IMR-90 (cell line): ENCODE results near the gene CDKL5. TPM values are rescaled to one million over a fixed set of nuclear protein-coding genes. Genes with fewer than 3 reads are reported as not detected.

Experiments used
- ATAC-seq: fragments of 200-7000 bp; cut with Tn5 transposase; 2 replicates; pipeline ENCODE4 v1.9.1; 2020; ENCODE audit warnings: low read depth, mild to moderate bottlenecking, moderate library complexity
- BruUV-seq: library from RNA; stranded (reverse); fragments of 400-500 nt; replicated peaks from 2 replicates; lab custom pipeline; 2021; lab: Mats Ljungman, UMichigan
- CTCF ChIA-PET: fragments of 300-600 bp; formaldehyde crosslinking; extraction: SDS; loops from one replicate; lab custom pipeline; 2021; ENCODE audit warnings: antibody characterized with exemption; lab: Yijun Ruan, JAX
- POLR2A ChIA-PET: fragments of 300-600 bp; sonication (Branson Sonifier 250); formaldehyde crosslinking; loops from one replicate; lab custom pipeline; 2022; ENCODE audit warnings: antibody characterized with exemption; ENCODE audit not compliant: unreplicated experiment; lab: Charles Lee
- DNase-seq: peaks from one replicate; pipeline ENCODE4 v3.0.0; 2013
- H2AFZ ChIP-seq: replicated peaks from 2 replicates; pipeline ENCODE3; 2013; ENCODE audit warnings: low read length, mild to moderate bottlenecking; ENCODE audit not compliant: poor library complexity
- H2AK5ac ChIP-seq: 2 replicates; pipeline ENCODE4 v1.6.1; 2013; ENCODE audit warnings: low read depth, low read length, inconsistent platforms
- H2AK9ac ChIP-seq: replicated peaks from 2 replicates; pipeline ENCODE3; 2013; ENCODE audit warnings: mild to moderate bottlenecking, low read depth, low read length, moderate library complexity; ENCODE audit not compliant: poor library complexity
- H2BK120ac ChIP-seq: 2 replicates; pipeline ENCODE4 v1.6.1; 2013; ENCODE audit warnings: low read depth, low read length, inconsistent platforms
- H2BK15ac ChIP-seq: 3 replicates; pipeline ENCODE4 v1.6.1; 2013; ENCODE audit warnings: low read depth, low read length, inconsistent platforms
- H2BK20ac ChIP-seq: 2 replicates; pipeline ENCODE4 v1.6.1; 2013; ENCODE audit warnings: low read depth, mild to moderate bottlenecking, inconsistent platforms, low read length, moderate library complexity
- H2BK5ac ChIP-seq: 2 replicates; pipeline ENCODE4 v1.6.1; 2013; ENCODE audit warnings: mild to moderate bottlenecking, low read depth, low read length, inconsistent platforms; ENCODE audit not compliant: poor library complexity, severe bottlenecking
- H3K14ac ChIP-seq: replicated peaks from 2 replicates; pipeline ENCODE4 v1.6.1; 2013; ENCODE audit warnings: low read depth, low read length, inconsistent platforms
- H3K18ac ChIP-seq: 2 replicates; pipeline ENCODE4 v1.6.1; 2013; ENCODE audit warnings: low read depth, low read length, control low read depth
- H3K23ac ChIP-seq: 2 replicates; pipeline ENCODE4 v1.6.1; 2013; ENCODE audit warnings: low read depth, low read length, inconsistent platforms
- H3K27ac ChIP-seq: 2 replicates; pipeline ENCODE4 v1.5.1; 2013; ENCODE audit warnings: mild to moderate bottlenecking, control low read depth, low read length; ENCODE audit not compliant: insufficient read depth
- H3K27me3 ChIP-seq: 2 replicates; pipeline ENCODE4 v1.6.1; 2013; ENCODE audit warnings: low read length; ENCODE audit not compliant: control insufficient read depth, insufficient read depth
- H3K36me3 ChIP-seq: 2 replicates; pipeline ENCODE4 v1.6.1; 2013; ENCODE audit warnings: low read length, mixed read lengths; ENCODE audit not compliant: control insufficient read depth, insufficient read depth
- H3K4ac ChIP-seq: 2 replicates; pipeline ENCODE4 v1.6.1; 2013; ENCODE audit warnings: low read depth, low read length, inconsistent platforms
- H3K4me1 ChIP-seq: 2 replicates; pipeline ENCODE4 v1.6.1; 2013; ENCODE audit warnings: low read length, mixed read lengths; ENCODE audit not compliant: control insufficient read depth, insufficient read depth
- H3K4me2 ChIP-seq: 2 replicates; pipeline ENCODE4 v1.6.1; 2013; ENCODE audit warnings: low read depth, mild to moderate bottlenecking, control low read depth, low read length, moderate library complexity
- H3K4me3 ChIP-seq: 2 replicates; pipeline ENCODE4 v1.5.1; 2013; ENCODE audit warnings: low read depth, mild to moderate bottlenecking, control low read depth, low read length, moderate library complexity; ENCODE audit not compliant: insufficient read depth
- H3K56ac ChIP-seq: 2 replicates; pipeline ENCODE4 v1.6.1; 2013; ENCODE audit warnings: low read length, inconsistent platforms; ENCODE audit not compliant: insufficient read depth; ENCODE audit errors: extremely low read depth
- H3K79me1 ChIP-seq, 2 experiments: 2 replicates each; pipeline ENCODE4 v1.6.1; 2013; ENCODE audit warnings: low read length in 2 of 2, inconsistent platforms in 1 of 2, low read depth in 1 of 2
- H3K9ac ChIP-seq: 2 replicates; pipeline ENCODE4 v1.6.1; 2013; ENCODE audit warnings: low read depth, low read length, control low read depth
- H3K9me1 ChIP-seq: 2 replicates; pipeline ENCODE4 v1.6.1; 2013; ENCODE audit warnings: low read length, inconsistent platforms; ENCODE audit not compliant: insufficient read depth
- H3K9me3 ChIP-seq: 2 replicates; pipeline ENCODE4 v1.6.1; 2013; ENCODE audit warnings: low read length; ENCODE audit not compliant: control insufficient read depth, insufficient read depth
- H4K20me1 ChIP-seq: 2 replicates; pipeline ENCODE4 v1.6.1; 2013; ENCODE audit warnings: low read length, inconsistent platforms; ENCODE audit not compliant: insufficient read depth
- H4K5ac ChIP-seq: 2 replicates; pipeline ENCODE4 v1.6.1; 2013; ENCODE audit warnings: mild to moderate bottlenecking, low read depth, low read length, control low read depth
- H4K8ac ChIP-seq, 2 experiments: 2 replicates each; pipeline ENCODE4 v1.6.1; 2013; ENCODE audit warnings: low read depth in 2 of 2, low read length in 2 of 2, control low read depth in 1 of 2, inconsistent platforms in 1 of 2
- H4K91ac ChIP-seq: 2 replicates; pipeline ENCODE4 v1.6.1; 2013; ENCODE audit warnings: low read depth, low read length, inconsistent platforms; ENCODE audit not compliant: insufficient read depth
- BHLHE40 ChIP-seq: fragments of 150-350 bp; IDR thresholded peaks from 2 replicates; pipeline ENCODE4 v1.6.1; 2016; ENCODE audit warnings: mild to moderate bottlenecking, low read depth, low read length
- CEBPB ChIP-seq: IDR thresholded peaks from 2 replicates; pipeline ENCODE4 v1.6.1; 2012; ENCODE audit warnings: low read depth, low read length, improper control_type of control experiment
- CHD1 ChIP-seq: IDR thresholded peaks from 2 replicates; pipeline ENCODE4 v1.6.1; 2012; ENCODE audit warnings: low read depth, low read length, improper control_type of control experiment
- ELK1 ChIP-seq: fragments of 150-350 bp; IDR thresholded peaks from 2 replicates; pipeline ENCODE4 v1.6.1; 2016; ENCODE audit warnings: low read depth, mild to moderate bottlenecking, low read length, moderate library complexity, borderline replicate concordance
- FOS ChIP-seq: fragments of 150-350 bp; IDR thresholded peaks from 2 replicates; pipeline ENCODE4 v1.6.1; 2016; ENCODE audit warnings: low read depth, low read length
- MAFK ChIP-seq: IDR thresholded peaks from 2 replicates; pipeline ENCODE4 v1.6.1; 2012; ENCODE audit warnings: low read depth, low read length, improper control_type of control experiment
- MAZ ChIP-seq: IDR thresholded peaks from 2 replicates; pipeline ENCODE4 v1.6.1; 2012; ENCODE audit warnings: low read depth, mild to moderate bottlenecking, low read length, improper control_type of control experiment, moderate library complexity, borderline replicate concordance
- MXI1 ChIP-seq: IDR thresholded peaks from 2 replicates; pipeline ENCODE4 v1.6.1; 2012; ENCODE audit warnings: low read depth, mild to moderate bottlenecking, low read length, moderate library complexity, borderline replicate concordance
- NFE2L2 ChIP-seq: fragments of 150-350 bp; IDR thresholded peaks from 2 replicates; pipeline ENCODE4 v1.6.1; 2016; ENCODE audit warnings: low read depth, mild to moderate bottlenecking, low read length
- POLR2A ChIP-seq: IDR thresholded peaks from 2 replicates; pipeline ENCODE4 v1.6.1; 2012; ENCODE audit warnings: mild to moderate bottlenecking, low read depth, low read length
- RAD21 ChIP-seq: IDR thresholded peaks from 2 replicates; pipeline ENCODE4 v1.6.1; 2012; ENCODE audit warnings: low read length, improper control_type of control experiment
- RCOR1 ChIP-seq: IDR thresholded peaks from 2 replicates; pipeline ENCODE4 v1.6.1; 2012; ENCODE audit warnings: mild to moderate bottlenecking, low read length, improper control_type of control experiment; ENCODE audit not compliant: insufficient replicate concordance
- RFX5 ChIP-seq: IDR thresholded peaks from 2 replicates; pipeline ENCODE4 v1.8.0; 2012; ENCODE audit warnings: low read depth, mild to moderate bottlenecking, low read length, moderate library complexity
- SMC3 ChIP-seq: fragments of 150-350 bp; IDR thresholded peaks from 2 replicates; pipeline ENCODE4 v1.6.1; 2016; ENCODE audit warnings: low read depth, mild to moderate bottlenecking, antibody characterized with exemption, low read length, moderate library complexity
- WGBS, 2 experiments: methylation state at CpG; one replicate each; pipeline versions ENCODE4 v1.1.5 to v1.1.7; 2013; ENCODE audit warnings: missing lambda C conversion rate in 2 of 2; ENCODE audit not compliant: insufficient read length in 1 of 2; ENCODE audit errors: extremely low coverage in 2 of 2; 5-methylcytosine and 5-hydroxymethylcytosine counted together
- dilution Hi-C: fragments of 300-500 bp; cut with HindIII; formaldehyde crosslinking; loops from one replicate; pipeline ENCODE4 v1.14.3; 2018; ENCODE audit warnings: low sequenced_read_pairs; ENCODE audit not compliant: unreplicated experiment
- in situ Hi-C: fragments of 300-500 bp; cut with MboI; formaldehyde crosslinking; loops from 3 replicates; pipeline ENCODE4 v1.14.3; 2019; ENCODE audit warnings: low sequenced_read_pairs, inconsistent platforms, mixed read lengths
- intact Hi-C: fragments of 100-400 bp; cut with micrococcal nuclease; formaldehyde crosslinking; loops from 2 replicates; pipeline ENCODE4 v1.10.0; 2022
- polyA plus RNA-seq, 3 experiments: library from polyadenylated mRNA; depleted of rRNA; stranded (reverse); fragments of >200 nt; gene quantifications; 2 replicates each; pipeline ENCODE4 v1.2.3, GENCODE V29; 2012; ENCODE audit warnings: low replicate concordance in 1 of 3
- total RNA-seq: library from RNA; depleted of rRNA; stranded (reverse); fragments of >200 nt; gene quantifications from 2 replicates; pipeline ENCODE4 v1.2.3, GENCODE V29; 2012
- TF ChIP-seq, protein P1 (sequence below): conservative IDR thresholded peaks from 2 replicates; pipeline ENCODE4 v1.5.1; 2012; ENCODE audit warnings: mild to moderate bottlenecking, low read depth, low read length, improper control_type of control experiment
- TF ChIP-seq, protein P2 (sequence below): fragments of 150-350 bp; IDR thresholded peaks from 2 replicates; pipeline ENCODE4 v1.6.1; 2017; ENCODE audit warnings: mild to moderate bottlenecking, antibody characterized with exemption, low read length, low read depth

Gene CDKL5
- total and polyA plus RNA-seq, 2 of the 4 experiments (the other 2 are of a cell fraction), result 3.5 to 9.7 TPM

- dilution Hi-C loops (no loop called here), in situ Hi-C loops (no loop called here), intact Hi-C loops (no loop called here)
- ChIA-PET POLR2A (no interaction called here), CTCF (no interaction called here)
- Histone ChIP-seq H3K27me3 (no peaks in the 10 kb centered on the region), H3K4me3 (no peak within 1 kb of the TSS), H3K27ac (no peak within 1 kb of the TSS), H3K18ac (no peak within 1 kb of the TSS), H2AK5ac (no peak within 1 kb of the TSS), H2BK5ac (no peak within 1 kb of the TSS), H3K9me1 (no peaks in the 10 kb centered on the region), H4K8ac (no peak within 1 kb of the TSS), H3K4me2 (no peak within 1 kb of the TSS), H2AFZ (no peak within 1 kb of the TSS), H4K5ac (no peak within 1 kb of the TSS), H3K9me3 (no peaks in the 10 kb centered on the region), H2AK9ac (no peak within 1 kb of the TSS), H3K23ac (no peak within 1 kb of the TSS), H4K20me1 (no peaks in the 10 kb centered on the region), H3K36me3 (no peaks in the 10 kb centered on the region), H3K14ac (no peak within 1 kb of the TSS), H3K79me1 (no peaks in the 10 kb centered on the region), H3K56ac (no peak within 1 kb of the TSS), H2BK120ac (no peak within 1 kb of the TSS), H3K4ac (no peak within 1 kb of the TSS), H2BK15ac (no peak within 1 kb of the TSS), H2BK20ac (no peak within 1 kb of the TSS), H3K4me1 (no peaks in the 10 kb centered on the region), H3K9ac (no peak within 1 kb of the TSS), H4K91ac (no peak within 1 kb of the TSS)
- DNase-seq (no peak), ATAC-seq (no peak)
- no TSS peak for BruUV-seq
- TF ChIP-seq BHLHE40 (no peak), MXI1 (no peak), MAZ (no peak), ELK1 (no peak), FOS (no peak), MAFK (no peak), SMC3 (no peak), CEBPB (no peak), RAD21 (no peak), NFE2L2 (no peak), RCOR1 (no peak), POLR2A (no peak), RFX5 (no peak), CHD1 (no peak)
- TF ChIP-seq, protein P1, sequence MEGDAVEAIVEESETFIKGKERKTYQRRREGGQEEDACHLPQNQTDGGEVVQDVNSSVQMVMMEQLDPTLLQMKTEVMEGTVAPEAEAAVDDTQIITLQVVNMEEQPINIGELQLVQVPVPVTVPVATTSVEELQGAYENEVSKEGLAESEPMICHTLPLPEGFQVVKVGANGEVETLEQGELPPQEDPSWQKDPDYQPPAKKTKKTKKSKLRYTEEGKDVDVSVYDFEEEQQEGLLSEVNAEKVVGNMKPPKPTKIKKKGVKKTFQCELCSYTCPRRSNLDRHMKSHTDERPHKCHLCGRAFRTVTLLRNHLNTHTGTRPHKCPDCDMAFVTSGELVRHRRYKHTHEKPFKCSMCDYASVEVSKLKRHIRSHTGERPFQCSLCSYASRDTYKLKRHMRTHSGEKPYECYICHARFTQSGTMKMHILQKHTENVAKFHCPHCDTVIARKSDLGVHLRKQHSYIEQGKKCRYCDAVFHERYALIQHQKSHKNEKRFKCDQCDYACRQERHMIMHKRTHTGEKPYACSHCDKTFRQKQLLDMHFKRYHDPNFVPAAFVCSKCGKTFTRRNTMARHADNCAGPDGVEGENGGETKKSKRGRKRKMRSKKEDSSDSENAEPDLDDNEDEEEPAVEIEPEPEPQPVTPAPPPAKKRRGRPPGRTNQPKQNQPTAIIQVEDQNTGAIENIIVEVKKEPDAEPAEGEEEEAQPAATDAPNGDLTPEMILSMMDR, result no peak
- TF ChIP-seq, protein P2, sequence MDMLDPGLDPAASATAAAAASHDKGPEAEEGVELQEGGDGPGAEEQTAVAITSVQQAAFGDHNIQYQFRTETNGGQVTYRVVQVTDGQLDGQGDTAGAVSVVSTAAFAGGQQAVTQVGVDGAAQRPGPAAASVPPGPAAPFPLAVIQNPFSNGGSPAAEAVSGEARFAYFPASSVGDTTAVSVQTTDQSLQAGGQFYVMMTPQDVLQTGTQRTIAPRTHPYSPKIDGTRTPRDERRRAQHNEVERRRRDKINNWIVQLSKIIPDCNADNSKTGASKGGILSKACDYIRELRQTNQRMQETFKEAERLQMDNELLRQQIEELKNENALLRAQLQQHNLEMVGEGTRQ, result no peak
- 100% methylated on average over 1 of the region's 10 CpGs; no CpG with 5 or more reads in 1 of the 2 experiments for WGBS, 2 experiments
Measured at GRCh38 chrX:18672008-18672407, 246.6 kb downstream of the CDKL5 start, which contains the start of gene RS1. RS1 (minus strand) TSS chrX:18672108; CDS start chrX:18672068, 40 bp downstream.
